Neural progenitor cell (in vitro differentiated cells): Measurements from ENCODE around the gene CORO7.

Experiments
- CTCF ChIP-seq: fragments of 200-600 bp; sonication (generic); IDR thresholded peaks from 2 replicates; pipeline ENCODE4 v1.5.1; 2017; ENCODE audit warnings: antibody characterized with exemption, mild to moderate bottlenecking
- EZH2 ChIP-seq: fragments of 200-600 bp; sonication (generic); IDR thresholded peaks from 2 replicates; pipeline ENCODE4 v1.6.1; 2017; ENCODE audit warnings: antibody characterized with exemption, mild to moderate bottlenecking, moderate library complexity

GRCh38 chr16:4407543-4408322 is 8.7 kb downstream of the CORO7 start:
- no peak for TF ChIP-seq CTCF
- no peak for TF ChIP-seq EZH2
